Panc1 (cell line): ENCODE results near the gene FAP. TPM values are rescaled to one million over a fixed set of nuclear protein-coding genes. Genes with fewer than 3 reads are reported as not detected.

Experiments used
- ATAC-seq: fragments of 200-7000 bp; cut with Tn5 transposase; 2 replicates; pipeline ENCODE4 v1.9.1; 2020; ENCODE audit warnings: mild to moderate bottlenecking, moderate library complexity
- BruUV-seq: library from RNA; stranded (reverse); fragments of 400-500 nt; replicated peaks from 2 replicates; lab custom pipeline; 2021; lab: Mats Ljungman, UMichigan
- CTCF ChIA-PET: fragments of 300-600 bp; sonication (Branson Sonifier 250); formaldehyde crosslinking; loops from one replicate; lab custom pipeline; 2022; ENCODE audit warnings: antibody characterized with exemption; lab: Charles Lee
- POLR2A ChIA-PET: fragments of 300-600 bp; sonication (Branson Sonifier 250); formaldehyde crosslinking; loops from one replicate; lab custom pipeline; 2022; ENCODE audit warnings: antibody characterized with exemption; lab: Charles Lee
- DNase-seq: peaks from one replicate; pipeline ENCODE4 v3.0.0-alpha.2; 2010; ENCODE audit warnings: low read depth, low spot score
- H3K27ac ChIP-seq: 2 replicates; pipeline ENCODE4 v1.5.1; 2011; ENCODE audit warnings: mild to moderate bottlenecking, low read length, inconsistent platforms
- H3K27me3 ChIP-seq: fragments of 200-500 bp; sonication (Bioruptor generic); 2 replicates; pipeline ENCODE4 v1.6.0; 2014; ENCODE audit warnings: low read length, inconsistent platforms; ENCODE audit not compliant: control insufficient read depth, insufficient read depth
- H3K36me3 ChIP-seq: fragments of 200-500 bp; sonication (Bioruptor generic); 2 replicates; pipeline ENCODE4 v1.5.1; 2014; ENCODE audit warnings: inconsistent platforms, mild to moderate bottlenecking, low read length, moderate library complexity; ENCODE audit not compliant: control insufficient read depth, insufficient read depth
- H3K4me1 ChIP-seq: 2 replicates; pipeline ENCODE4 v1.5.1; 2011; ENCODE audit warnings: inconsistent platforms, mild to moderate bottlenecking, low read length, moderate library complexity; ENCODE audit not compliant: control insufficient read depth, insufficient read depth
- H3K4me3 ChIP-seq, 2 experiments: 2 replicates each; pipeline ENCODE4 v1.5.1; 2011 to 2012; ENCODE audit warnings: low read depth in 2 of 2, low read length in 2 of 2, mild to moderate bottlenecking in 2 of 2, inconsistent platforms in 1 of 2, moderate library complexity in 1 of 2
- H3K9me3 ChIP-seq: fragments of 200-500 bp; sonication (Bioruptor generic); 2 replicates; pipeline ENCODE4 v1.5.1; 2014; ENCODE audit warnings: low read depth, mild to moderate bottlenecking, inconsistent platforms, low read length, moderate library complexity; ENCODE audit not compliant: control insufficient read depth, insufficient read depth
- POLR2AphosphoS5 ChIP-seq: IDR thresholded peaks from 2 replicates; pipeline ENCODE4 v1.6.1; 2012; ENCODE audit warnings: mild to moderate bottlenecking, low read depth, low read length, moderate library complexity
- SIN3A ChIP-seq: IDR thresholded peaks from 2 replicates; pipeline ENCODE4 v1.6.1; 2012; ENCODE audit warnings: low read depth, mild to moderate bottlenecking, low read length, moderate library complexity, borderline replicate concordance; ENCODE audit not compliant: insufficient read depth
- TCF7L2 ChIP-seq: IDR thresholded peaks from 2 replicates; pipeline ENCODE4 v1.6.1; 2011; ENCODE audit warnings: mild to moderate bottlenecking, low read depth, low read length, inconsistent platforms
- in situ Hi-C: cut with HindIII; loops from 2 replicates; pipeline ENCODE4 v1.10.0; 2016; ENCODE audit warnings: low sequenced_read_pairs, low pct_unique_long_range_greater_than_20kb
- intact Hi-C: fragments of 100-400 bp; cut with micrococcal nuclease; formaldehyde crosslinking; loops from one replicate; pipeline ENCODE4 v1.10.0; 2022; ENCODE audit not compliant: unreplicated experiment
- total RNA-seq: library from RNA; stranded (reverse); gene quantifications from one replicate; pipeline ENCODE4 v1.2.1, GENCODE V29; 2021; ENCODE audit not compliant: unreplicated experiment
- TF ChIP-seq, protein P1 (sequence below): fragments of 450-650 bp; IDR thresholded peaks from 2 replicates; pipeline ENCODE4 v1.5.1; 2017; ENCODE audit warnings: mild to moderate bottlenecking
- TF ChIP-seq, protein P2 (sequence below), 2 experiments: IDR thresholded peaks; 2 replicates each; pipeline ENCODE4 v1.6.1; 2011 to 2012; ENCODE audit warnings: low read depth in 2 of 2, control low read depth in 1 of 2, low read length in 1 of 2, mild to moderate bottlenecking in 1 of 2, moderate library complexity in 1 of 2; ENCODE audit not compliant: insufficient read depth in 1 of 2

FAP gene
- total RNA-seq, 1 experiment from 2014 or later, result not detected

DNA sequence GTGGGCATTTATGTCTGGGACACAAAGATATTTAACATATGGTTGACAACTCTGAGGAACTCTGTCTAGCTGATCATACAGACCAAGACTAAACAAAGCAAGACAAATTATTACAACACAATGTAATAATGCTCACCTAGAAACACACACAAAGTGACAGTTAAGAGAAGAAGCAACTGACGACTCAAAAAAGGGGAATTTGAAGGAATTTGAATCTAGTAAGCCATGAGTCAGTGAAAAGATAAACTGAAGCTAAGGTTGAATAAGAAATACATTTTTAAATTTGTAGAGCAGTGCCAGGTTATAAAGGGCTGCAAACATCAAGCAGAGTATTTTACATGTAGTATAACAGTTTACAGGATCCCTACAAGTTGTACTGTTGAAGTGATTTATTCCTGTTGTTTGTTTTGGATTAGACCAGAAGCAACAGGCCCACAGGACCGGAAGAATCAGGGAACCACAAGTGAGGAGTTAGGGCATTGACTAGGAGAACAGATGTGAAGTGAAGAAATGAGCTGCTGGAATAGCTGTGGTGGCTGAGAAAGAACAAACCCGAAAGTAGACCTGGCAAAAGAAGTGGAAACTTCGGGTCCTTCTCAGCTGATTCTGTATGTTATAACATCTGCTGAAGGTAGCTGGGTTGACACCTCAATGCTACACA is 39.6 kb upstream of the FAP start:
- Histone ChIP-seq H3K4me1 (no peaks in the 10 kb centered on the region), H3K27ac (no peak overlapping the region), H3K4me3 (no peak overlapping the region), H3K27me3 (no peaks in the 10 kb centered on the region), H3K36me3 (no peaks in the 10 kb centered on the region), H3K9me3 (no peaks in the 10 kb centered on the region)
- ATAC-seq (no peak), DNase-seq (no peak)
- ChIA-PET CTCF (no interaction called here), POLR2A (no interaction called here)
- BruUV-seq, result no TSS peak
- in situ Hi-C loops (no loop called here), intact Hi-C loops (no loop called here)
- TF ChIP-seq TCF7L2 (no peak), SIN3A (no peak), POLR2AphosphoS5 (no peak)
- TF ChIP-seq, protein P1, sequence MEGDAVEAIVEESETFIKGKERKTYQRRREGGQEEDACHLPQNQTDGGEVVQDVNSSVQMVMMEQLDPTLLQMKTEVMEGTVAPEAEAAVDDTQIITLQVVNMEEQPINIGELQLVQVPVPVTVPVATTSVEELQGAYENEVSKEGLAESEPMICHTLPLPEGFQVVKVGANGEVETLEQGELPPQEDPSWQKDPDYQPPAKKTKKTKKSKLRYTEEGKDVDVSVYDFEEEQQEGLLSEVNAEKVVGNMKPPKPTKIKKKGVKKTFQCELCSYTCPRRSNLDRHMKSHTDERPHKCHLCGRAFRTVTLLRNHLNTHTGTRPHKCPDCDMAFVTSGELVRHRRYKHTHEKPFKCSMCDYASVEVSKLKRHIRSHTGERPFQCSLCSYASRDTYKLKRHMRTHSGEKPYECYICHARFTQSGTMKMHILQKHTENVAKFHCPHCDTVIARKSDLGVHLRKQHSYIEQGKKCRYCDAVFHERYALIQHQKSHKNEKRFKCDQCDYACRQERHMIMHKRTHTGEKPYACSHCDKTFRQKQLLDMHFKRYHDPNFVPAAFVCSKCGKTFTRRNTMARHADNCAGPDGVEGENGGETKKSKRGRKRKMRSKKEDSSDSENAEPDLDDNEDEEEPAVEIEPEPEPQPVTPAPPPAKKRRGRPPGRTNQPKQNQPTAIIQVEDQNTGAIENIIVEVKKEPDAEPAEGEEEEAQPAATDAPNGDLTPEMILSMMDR, result no peak
- TF ChIP-seq, protein P2, sequence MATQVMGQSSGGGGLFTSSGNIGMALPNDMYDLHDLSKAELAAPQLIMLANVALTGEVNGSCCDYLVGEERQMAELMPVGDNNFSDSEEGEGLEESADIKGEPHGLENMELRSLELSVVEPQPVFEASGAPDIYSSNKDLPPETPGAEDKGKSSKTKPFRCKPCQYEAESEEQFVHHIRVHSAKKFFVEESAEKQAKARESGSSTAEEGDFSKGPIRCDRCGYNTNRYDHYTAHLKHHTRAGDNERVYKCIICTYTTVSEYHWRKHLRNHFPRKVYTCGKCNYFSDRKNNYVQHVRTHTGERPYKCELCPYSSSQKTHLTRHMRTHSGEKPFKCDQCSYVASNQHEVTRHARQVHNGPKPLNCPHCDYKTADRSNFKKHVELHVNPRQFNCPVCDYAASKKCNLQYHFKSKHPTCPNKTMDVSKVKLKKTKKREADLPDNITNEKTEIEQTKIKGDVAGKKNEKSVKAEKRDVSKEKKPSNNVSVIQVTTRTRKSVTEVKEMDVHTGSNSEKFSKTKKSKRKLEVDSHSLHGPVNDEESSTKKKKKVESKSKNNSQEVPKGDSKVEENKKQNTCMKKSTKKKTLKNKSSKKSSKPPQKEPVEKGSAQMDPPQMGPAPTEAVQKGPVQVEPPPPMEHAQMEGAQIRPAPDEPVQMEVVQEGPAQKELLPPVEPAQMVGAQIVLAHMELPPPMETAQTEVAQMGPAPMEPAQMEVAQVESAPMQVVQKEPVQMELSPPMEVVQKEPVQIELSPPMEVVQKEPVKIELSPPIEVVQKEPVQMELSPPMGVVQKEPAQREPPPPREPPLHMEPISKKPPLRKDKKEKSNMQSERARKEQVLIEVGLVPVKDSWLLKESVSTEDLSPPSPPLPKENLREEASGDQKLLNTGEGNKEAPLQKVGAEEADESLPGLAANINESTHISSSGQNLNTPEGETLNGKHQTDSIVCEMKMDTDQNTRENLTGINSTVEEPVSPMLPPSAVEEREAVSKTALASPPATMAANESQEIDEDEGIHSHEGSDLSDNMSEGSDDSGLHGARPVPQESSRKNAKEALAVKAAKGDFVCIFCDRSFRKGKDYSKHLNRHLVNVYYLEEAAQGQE (IDR thresholded peaks at IDR 0.05; ENCODE audit: insufficient read depth in 1 of 2, low read depth in 2 of 2, low read length in 1 of 2), result no peak

DNA sequence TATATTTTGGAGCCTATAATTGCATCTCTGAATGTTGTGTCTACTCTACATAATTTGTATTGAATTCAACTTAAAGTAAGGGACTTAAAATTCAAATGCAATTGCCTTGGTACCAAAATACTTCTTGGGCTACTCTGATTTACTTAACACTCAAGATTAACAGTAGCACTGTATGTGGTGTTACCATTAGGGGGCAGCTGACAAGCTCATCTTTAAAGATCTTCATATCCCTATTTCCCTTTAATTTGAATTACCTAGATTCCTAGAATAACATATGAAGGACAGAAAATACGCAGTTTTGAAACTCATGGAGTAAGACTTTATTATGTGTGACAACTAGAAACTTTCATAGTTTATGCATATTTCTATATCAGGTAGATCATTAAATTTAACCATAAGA is 37.4 kb upstream of the FAP start:
- in situ Hi-C loops, result no loop called here
- no TSS peak for BruUV-seq
- ATAC-seq, result no peak
- no peak for DNase-seq
- no peaks in the 10 kb centered on the region for H3K4me1 ChIP-seq
- H3K27ac ChIP-seq, result no peak overlapping the region
- TF ChIP-seq TCF7L2, result no peak
- no peak for TF ChIP-seq SIN3A
- TF ChIP-seq, protein P1, result no peak
- TF ChIP-seq, protein P2 (IDR thresholded peaks at IDR 0.05; ENCODE audit: insufficient read depth in 1 of 2, low read depth in 2 of 2, low read length in 1 of 2), result no peak
- no peak for TF ChIP-seq POLR2AphosphoS5
- CTCF ChIA-PET, result no interaction called here
- no peaks in the 10 kb centered on the region for H3K9me3 ChIP-seq
- no peaks in the 10 kb centered on the region for H3K36me3 ChIP-seq
- no peaks in the 10 kb centered on the region for H3K27me3 ChIP-seq
- POLR2A ChIA-PET, result interaction anchor here (0.7 kb wide), 1 partner anchor 9 kb away, joined by 3 read pairs; no protein-coding TSS in a partner anchor
- intact Hi-C loops, result no loop called here
- H3K4me3 ChIP-seq, result no peak overlapping the region
